ENCODE data around the gene CACNA2D3. TPM values are rescaled to one million over a fixed set of nuclear protein-coding genes. Genes with fewer than 3 reads are reported as not detected.

The CACNA2D3 gene
- total RNA-seq, 2 experiments from 2014 or later, result not detected

GRCh38 chr3:54983266-54984099 is 861.1 kb downstream of the CACNA2D3 start:
- Mint-ChIP-seq H3K4me3 (no peak overlapping the region), H3K9me3 (peaks cover 2% of the 10 kb centered on the region), H3K36me3 (no peaks in the 10 kb centered on the region), H3K4me1 (peaks cover 3% of the 10 kb centered on the region), H3K27me3 (no peaks in the 10 kb centered on the region), H3K27ac (no peak overlapping the region)
- DNase-seq, result no peak

GRCh38 chr3:54985856-54986255 is 863.5 kb downstream of the CACNA2D3 start:
- Mint-ChIP-seq H3K4me3 (no peak overlapping the region), H3K4me1 (peaks cover 3% of the 10 kb centered on the region), H3K36me3 (no peaks in the 10 kb centered on the region), H3K27ac (no peak overlapping the region), H3K27me3 (no peaks in the 10 kb centered on the region), H3K9me3 (peaks cover 2% of the 10 kb centered on the region)
- no peak for DNase-seq

GRCh38 chr3:54986294-54986693 is 863.9 kb downstream of the CACNA2D3 start:
- Mint-ChIP-seq H3K27me3 (no peaks in the 10 kb centered on the region), H3K9me3 (peaks cover 2% of the 10 kb centered on the region), H3K36me3 (no peaks in the 10 kb centered on the region), H3K4me1 (peaks cover 3% of the 10 kb centered on the region), H3K4me3 (no peak overlapping the region), H3K27ac (no peak overlapping the region)
- DNase-seq, result no peak

GRCh38 chr3:54987719-54988118 is 865.4 kb downstream of the CACNA2D3 start:
- peaks cover 3% of the 10 kb centered on the region for H3K4me1 Mint-ChIP-seq
- no peak overlapping the region for H3K27ac Mint-ChIP-seq
- no peaks in the 10 kb centered on the region for H3K27me3 Mint-ChIP-seq
- DNase-seq, result no peak
- H3K36me3 Mint-ChIP-seq, result no peaks in the 10 kb centered on the region
- no peak overlapping the region for H3K4me3 Mint-ChIP-seq
- peaks cover 2% of the 10 kb centered on the region for H3K9me3 Mint-ChIP-seq

GRCh38 chr3:54988302-54988837 is 866.0 kb downstream of the CACNA2D3 start:
- H3K36me3 Mint-ChIP-seq, result no peaks in the 10 kb centered on the region
- H3K27me3 Mint-ChIP-seq, result no peaks in the 10 kb centered on the region
- peaks cover 3% of the 10 kb centered on the region for H3K4me1 Mint-ChIP-seq
- no peak for DNase-seq
- H3K9me3 Mint-ChIP-seq, result peaks cover 4% of the 10 kb centered on the region
- H3K27ac Mint-ChIP-seq, result no peak overlapping the region
- H3K4me3 Mint-ChIP-seq, result no peak overlapping the region

GRCh38 chr3:54988838-54989630 is 866.7 kb downstream of the CACNA2D3 start:
- Mint-ChIP-seq H3K9me3 (peaks cover 4% of the 10 kb centered on the region), H3K4me1 (peaks cover 3% of the 10 kb centered on the region), H3K4me3 (no peak overlapping the region), H3K27ac (no peak overlapping the region), H3K27me3 (no peaks in the 10 kb centered on the region), H3K36me3 (no peaks in the 10 kb centered on the region)
- DNase-seq, result no peak

GRCh38 chr3:54994111-54994513 is 871.8 kb downstream of the CACNA2D3 start:
- H3K9me3 Mint-ChIP-seq, result peaks cover 2% of the 10 kb centered on the region
- no peaks in the 10 kb centered on the region for H3K36me3 Mint-ChIP-seq
- no peaks in the 10 kb centered on the region for H3K27me3 Mint-ChIP-seq
- no peak overlapping the region for H3K27ac Mint-ChIP-seq
- no peak for DNase-seq
- no peaks in the 10 kb centered on the region for H3K4me1 Mint-ChIP-seq
- no peak overlapping the region for H3K4me3 Mint-ChIP-seq

GRCh38 chr3:54999159-54999558 is 876.8 kb downstream of the CACNA2D3 start:
- no peak for DNase-seq
- no peaks in the 10 kb centered on the region for H3K36me3 Mint-ChIP-seq
- H3K27me3 Mint-ChIP-seq, result no peaks in the 10 kb centered on the region
- H3K9me3 Mint-ChIP-seq, result no peaks in the 10 kb centered on the region
- no peak overlapping the region for H3K27ac Mint-ChIP-seq
- no peak overlapping the region for H3K4me3 Mint-ChIP-seq
- no peaks in the 10 kb centered on the region for H3K4me1 Mint-ChIP-seq

GRCh38 chr3:54999811-55000210 is 877.5 kb downstream of the CACNA2D3 start:
- Mint-ChIP-seq H3K27me3 (peaks cover 4% of the 10 kb centered on the region), H3K36me3 (no peaks in the 10 kb centered on the region), H3K4me3 (no peak overlapping the region), H3K27ac (no peak overlapping the region), H3K9me3 (no peaks in the 10 kb centered on the region), H3K4me1 (no peaks in the 10 kb centered on the region)
- no peak for DNase-seq

GRCh38 chr3:55000546-55000945 is 878.2 kb downstream of the CACNA2D3 start:
- H3K4me3 Mint-ChIP-seq, result no peak overlapping the region
- no peaks in the 10 kb centered on the region for H3K36me3 Mint-ChIP-seq
- H3K27ac Mint-ChIP-seq, result no peak overlapping the region
- peaks cover 7% of the 10 kb centered on the region for H3K27me3 Mint-ChIP-seq
- H3K9me3 Mint-ChIP-seq, result no peaks in the 10 kb centered on the region
- DNase-seq, result no peak
- no peaks in the 10 kb centered on the region for H3K4me1 Mint-ChIP-seq

GRCh38 chr3:55000953-55001352 is 878.6 kb downstream of the CACNA2D3 start:
- DNase-seq, result no peak
- Mint-ChIP-seq H3K4me3 (no peak overlapping the region), H3K36me3 (no peaks in the 10 kb centered on the region), H3K9me3 (no peaks in the 10 kb centered on the region), H3K4me1 (no peaks in the 10 kb centered on the region), H3K27ac (no peak overlapping the region), H3K27me3 (peaks cover 7% of the 10 kb centered on the region)

GRCh38 chr3:55002416-55002930 is 880.1 kb downstream of the CACNA2D3 start:
- H3K27me3 Mint-ChIP-seq, result peaks cover 7% of the 10 kb centered on the region
- no peak overlapping the region for H3K4me3 Mint-ChIP-seq
- no peaks in the 10 kb centered on the region for H3K36me3 Mint-ChIP-seq
- no peaks in the 10 kb centered on the region for H3K4me1 Mint-ChIP-seq
- H3K9me3 Mint-ChIP-seq, result no peaks in the 10 kb centered on the region
- H3K27ac Mint-ChIP-seq, result no peak overlapping the region
- no peak for DNase-seq

GRCh38 chr3:55006244-55006676 is 883.9 kb downstream of the CACNA2D3 start:
- Mint-ChIP-seq H3K9me3 (no peaks in the 10 kb centered on the region), H3K27ac (no peak overlapping the region), H3K36me3 (no peaks in the 10 kb centered on the region), H3K4me3 (no peak overlapping the region), H3K27me3 (peaks cover 7% of the 10 kb centered on the region), H3K4me1 (no peaks in the 10 kb centered on the region)
- DNase-seq, result no peak

GRCh38 chr3:55007971-55008370 is 885.6 kb downstream of the CACNA2D3 start:
- H3K9me3 Mint-ChIP-seq, result no peaks in the 10 kb centered on the region
- H3K36me3 Mint-ChIP-seq, result no peaks in the 10 kb centered on the region
- peaks cover 7% of the 10 kb centered on the region for H3K27me3 Mint-ChIP-seq
- H3K4me3 Mint-ChIP-seq, result no peak overlapping the region
- no peaks in the 10 kb centered on the region for H3K4me1 Mint-ChIP-seq
- no peak for DNase-seq
- H3K27ac Mint-ChIP-seq, result no peak overlapping the region

GRCh38 chr3:55009372-55009771 is 887.0 kb downstream of the CACNA2D3 start:
- no peak overlapping the region for H3K4me3 Mint-ChIP-seq
- no peak for DNase-seq
- no peak overlapping the region for H3K27ac Mint-ChIP-seq
- H3K9me3 Mint-ChIP-seq, result no peaks in the 10 kb centered on the region
- no peaks in the 10 kb centered on the region for H3K36me3 Mint-ChIP-seq
- H3K4me1 Mint-ChIP-seq, result no peaks in the 10 kb centered on the region
- H3K27me3 Mint-ChIP-seq, result peaks cover 6% of the 10 kb centered on the region
